NCI-H146 treated with DMSO at 0.1 percent for 48 hours (cell line): ENCODE measurements around the gene AGL.
"Not testable (repeated sequence)": the region's sequence is repeated elsewhere in the genome, so short reads cannot be mapped to it uniquely, and the experiment has no call there.

ENCODE experiments used
- DNase-seq: peaks from one replicate; lab custom pipeline; 2025; ENCODE audit not compliant: unreplicated experiment; lab: John Stamatoyannopoulos, UW

AGL gene

GRCh38 chr1:99849744-99850458, at the start of gene AGL:
Gene AGL (plus strand): TSS chr1:99850361. CDS start chr1:99851043, 682 bp downstream.
- peak; percentile 83 for DNase-seq

- no peak for DNase-seq
These were observed 48.6 kb upstream of the AGL start for GRCh38 chr1:99801584-99801983.

GRCh38 chr1:99806882-99807281, 43.3 kb upstream of the AGL start:
- DNase-seq: no peak

GRCh38 chr1:99808391-99809115, 41.6 kb upstream of the AGL start:
- DNase-seq: peak; percentile 75

- no peak for DNase-seq
These were observed 39.1 kb upstream of the AGL start for GRCh38 chr1:99811075-99811474.

DNA sequence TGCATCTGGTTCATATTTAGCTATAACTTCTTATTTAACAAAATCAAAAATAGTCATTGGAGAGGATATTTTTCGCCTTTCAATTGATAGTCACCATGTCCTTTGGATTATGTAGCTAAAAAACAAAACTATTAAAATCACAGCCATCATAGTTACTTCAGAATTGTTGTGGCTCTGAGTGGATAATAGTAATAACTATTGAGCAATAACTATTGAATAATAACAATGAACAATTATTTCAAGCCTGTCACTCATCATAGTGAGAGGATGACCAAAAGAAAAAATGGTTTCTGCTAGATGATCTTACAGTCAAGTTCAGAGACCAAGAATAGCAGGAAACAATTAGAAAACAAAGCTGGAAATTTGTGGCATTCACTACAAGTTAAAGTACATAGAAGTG, 38.4 kb upstream of the AGL start:
- DNase-seq: no peak

- DNase-seq: no peak
These were observed 35.7 kb upstream of the AGL start for GRCh38 chr1:99814373-99814900.

DNA sequence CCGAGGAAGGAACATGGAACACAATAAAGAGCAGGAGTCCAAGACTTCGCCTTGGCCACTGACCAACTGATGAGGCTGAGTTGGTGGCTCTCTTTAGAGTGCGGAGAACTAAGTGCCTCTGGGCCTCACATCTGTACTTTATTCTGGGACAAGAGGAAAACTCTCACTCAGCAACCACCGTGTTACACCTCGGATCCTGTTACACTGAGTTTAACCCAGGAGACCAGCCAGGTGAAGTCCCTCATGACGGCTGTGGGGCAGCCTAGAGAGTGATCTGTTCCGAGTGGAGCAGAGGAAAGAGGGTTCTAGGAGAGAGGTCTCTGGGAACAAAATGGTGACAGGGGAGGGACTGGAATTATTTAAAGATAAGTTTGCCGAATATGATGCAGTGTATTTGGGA, 33.5 kb upstream of the AGL start:
- no peak for DNase-seq

DNA sequence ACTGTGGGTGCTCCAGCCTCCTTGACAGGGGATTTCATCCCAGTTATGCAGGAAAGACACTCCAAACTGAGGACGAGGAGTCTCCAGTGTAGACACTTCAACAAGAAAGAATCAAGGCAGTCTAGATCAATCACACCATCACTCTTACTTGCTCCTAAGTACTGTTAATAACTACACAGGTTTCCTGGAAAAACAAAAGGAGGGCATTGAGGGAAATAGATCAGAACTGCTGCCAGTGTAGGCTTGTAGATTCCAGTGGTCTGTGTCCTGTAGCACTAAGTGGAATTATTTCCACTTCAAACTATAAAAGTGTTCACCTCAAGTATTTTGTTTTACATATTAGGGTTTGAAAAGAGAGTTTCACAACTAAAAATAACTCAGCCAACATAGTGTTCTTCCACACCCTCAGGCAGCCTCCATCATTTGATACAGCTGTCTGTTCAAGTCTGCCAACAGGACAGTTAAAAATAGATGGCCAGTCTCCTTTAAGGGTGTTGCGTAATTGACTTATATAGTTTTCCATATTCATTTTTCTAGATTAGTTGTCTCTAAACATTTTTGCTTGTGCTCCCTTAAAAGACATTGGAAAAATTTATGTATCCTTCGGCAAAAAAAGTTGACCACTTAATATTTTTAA, 32.0 kb upstream of the AGL start:
- DNase-seq: no peak

- no peak for DNase-seq
These were observed 29.6 kb upstream of the AGL start for GRCh38 chr1:99820546-99820945.

DNA sequence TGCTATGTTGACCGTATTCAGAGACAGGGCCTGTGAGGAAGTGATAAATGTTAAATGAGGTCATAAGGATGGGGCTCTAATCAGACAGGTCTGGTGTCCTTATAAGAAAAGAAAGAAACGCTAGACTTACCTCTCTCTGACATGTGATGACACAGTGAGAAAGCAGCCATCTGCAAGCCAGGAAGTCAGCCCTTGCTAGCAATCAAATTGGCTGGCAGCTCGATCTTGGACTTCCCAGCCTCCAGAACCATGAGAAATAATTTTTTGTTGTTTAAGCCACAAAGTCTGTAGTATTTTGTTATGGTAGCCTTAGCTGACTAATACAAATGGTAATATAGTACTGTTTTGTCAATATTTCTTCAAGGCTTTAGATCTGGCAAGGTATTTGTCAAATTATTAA, 25.1 kb upstream of the AGL start:
- no peak for DNase-seq

DNA sequence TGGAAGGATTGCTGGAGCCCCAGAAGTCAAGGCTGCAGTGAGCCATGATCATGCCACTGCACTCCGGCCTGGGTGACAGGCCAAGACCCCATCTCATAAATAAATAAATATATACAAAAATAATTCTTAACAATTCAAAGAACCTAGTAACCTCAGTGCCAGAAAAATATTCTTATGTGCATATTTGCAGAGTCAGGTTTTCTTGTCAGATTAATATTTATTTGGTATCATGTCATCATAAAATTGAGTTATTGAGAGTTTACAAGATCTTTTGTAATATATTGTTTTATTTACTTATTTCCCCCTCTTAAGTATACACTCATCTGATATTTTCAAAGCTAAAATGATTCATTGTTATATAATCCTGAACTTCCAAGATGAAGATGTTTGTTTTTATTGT, 24.5 kb upstream of the AGL start:
- no peak for DNase-seq

DNA sequence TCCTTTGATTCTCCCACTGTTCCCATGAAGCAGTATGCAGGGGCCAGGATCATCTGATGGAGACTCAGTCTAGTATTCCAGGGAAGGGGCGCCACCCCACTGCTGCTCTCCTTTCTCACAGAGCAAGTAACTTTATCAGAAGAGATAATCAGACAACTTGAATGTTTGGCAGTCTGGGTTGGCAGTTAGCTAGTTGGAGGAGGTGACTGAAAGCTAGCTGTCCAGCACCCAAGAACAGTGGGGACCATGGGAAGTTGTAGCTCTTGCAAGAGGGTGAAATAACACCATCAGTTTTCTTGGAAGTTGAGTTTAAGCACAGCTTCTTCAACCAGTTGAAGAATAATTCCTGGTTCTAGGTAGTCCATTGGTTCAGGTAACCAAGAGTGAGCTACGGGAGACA, 22.2 kb upstream of the AGL start:
- no peak for DNase-seq

- no peak for DNase-seq
These were observed 20.9 kb upstream of the AGL start for GRCh38 chr1:99829269-99829668.

- not testable (repeated sequence) for DNase-seq
These were observed 16.2 kb upstream of the AGL start for GRCh38 chr1:99833911-99834310.

DNA sequence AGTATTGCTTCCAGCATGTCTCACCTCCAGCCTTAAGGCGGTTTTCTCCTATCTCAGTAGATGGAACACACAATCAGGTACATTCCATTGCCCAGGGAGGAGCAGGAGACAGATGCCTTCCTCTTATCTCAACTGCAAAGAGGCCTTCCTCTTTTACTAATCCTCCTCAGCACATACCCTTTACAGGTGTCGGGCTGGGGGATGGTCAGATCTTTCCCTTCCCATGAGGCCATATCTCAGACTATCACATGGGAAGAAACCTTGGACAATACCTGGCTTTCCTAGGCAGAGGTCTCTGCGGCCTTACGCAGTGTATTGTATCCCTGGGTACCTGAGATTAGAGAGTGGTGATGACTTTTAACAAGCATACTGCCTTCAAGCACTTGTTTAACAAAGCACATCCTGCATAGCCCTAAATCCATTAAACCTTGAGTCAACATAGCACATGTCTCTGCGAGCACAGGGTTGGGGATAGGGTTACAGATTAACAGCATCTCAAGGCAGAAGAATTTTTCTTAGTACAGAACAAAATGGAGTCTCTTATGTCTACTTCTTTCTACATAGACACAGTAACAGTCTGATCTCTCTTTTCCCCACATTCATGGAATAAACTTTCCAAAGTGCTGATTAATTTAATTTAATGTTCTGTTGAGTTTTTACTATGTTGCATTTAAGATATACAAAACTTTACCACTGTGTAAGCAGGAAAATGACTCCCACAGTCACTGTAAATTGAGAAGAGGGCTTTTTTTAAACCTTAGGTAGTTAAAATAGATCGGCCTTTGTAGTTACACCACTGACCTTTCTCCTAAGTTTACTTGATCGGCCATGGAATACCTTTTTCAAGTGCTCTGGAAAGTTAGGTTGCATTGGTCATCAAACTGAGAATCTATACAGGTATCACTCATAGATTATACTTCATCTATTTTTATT, 13.7 kb upstream of the AGL start:
- DNase-seq: peak; percentile 5

DNA sequence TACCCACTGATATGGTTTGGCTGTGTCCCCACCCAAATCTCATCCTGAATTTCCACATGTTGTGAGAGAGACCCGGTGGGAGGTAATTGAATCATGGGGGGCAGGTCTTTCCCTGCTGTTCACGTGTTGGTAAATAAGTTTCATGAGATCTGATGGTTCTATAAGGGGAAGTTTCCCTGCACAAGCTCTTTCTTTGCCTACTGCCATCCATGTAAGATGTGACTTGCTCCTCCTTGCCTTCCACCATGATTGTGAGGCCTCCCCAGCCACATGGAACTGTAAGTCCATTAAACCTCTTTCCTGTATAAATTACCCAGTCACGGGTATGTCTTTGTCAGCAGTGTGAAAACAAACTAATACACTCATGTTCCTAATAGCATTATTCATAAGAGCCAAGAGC, 9.8 kb upstream of the AGL start:
- not testable (repeated sequence) for DNase-seq

- DNase-seq: no peak
These were observed 6.4 kb upstream of the AGL start for GRCh38 chr1:99843760-99844159.

- peak; percentile 50 for DNase-seq
These were observed 5.0 kb upstream of the AGL start for GRCh38 chr1:99845201-99845600.

DNA sequence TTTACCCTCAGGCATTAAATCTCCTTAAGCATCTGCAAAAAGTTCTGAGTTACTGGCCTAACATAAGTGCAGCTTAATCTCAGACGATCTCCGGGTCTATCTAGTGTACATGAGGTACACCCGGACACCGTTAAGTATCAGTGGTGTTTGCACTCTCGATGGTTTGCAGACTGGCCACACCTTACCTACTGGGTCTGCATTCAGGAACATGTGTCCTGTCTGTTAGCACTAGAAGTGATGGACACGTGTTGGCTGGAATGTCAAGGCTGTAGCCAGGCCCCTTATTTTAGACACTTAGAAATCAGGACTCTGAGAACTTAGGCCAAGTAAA, 783 bp upstream of the AGL start:
- peak; percentile 51 for DNase-seq
